Stomach (tissue), 4 donors: ENCODE data around the gene NPHP4.

Source experiments
- POLR2AphosphoS5 ChIP-seq, 3 donors: sonication (generic); formaldehyde crosslinking; IDR thresholded peaks; one replicate each; pipeline ENCODE4 v1.6.1; 2016; ENCODE audit warnings: antibody characterized with exemption in 3 of 3
- TF ChIP-seq, protein P1 (sequence below), 7 experiments: fragments of 450-650 bp in 4 of 7; fragments of 200-600 bp in 3 of 7; sonication (generic) in 3 of 7; IDR thresholded peaks; one replicate each; pipeline ENCODE4 v1.5.1; 2016 to 2019; ENCODE audit warnings: antibody characterized with exemption in 7 of 7, control low read depth in 2 of 7, mild to moderate bottlenecking in 1 of 7

DNA sequence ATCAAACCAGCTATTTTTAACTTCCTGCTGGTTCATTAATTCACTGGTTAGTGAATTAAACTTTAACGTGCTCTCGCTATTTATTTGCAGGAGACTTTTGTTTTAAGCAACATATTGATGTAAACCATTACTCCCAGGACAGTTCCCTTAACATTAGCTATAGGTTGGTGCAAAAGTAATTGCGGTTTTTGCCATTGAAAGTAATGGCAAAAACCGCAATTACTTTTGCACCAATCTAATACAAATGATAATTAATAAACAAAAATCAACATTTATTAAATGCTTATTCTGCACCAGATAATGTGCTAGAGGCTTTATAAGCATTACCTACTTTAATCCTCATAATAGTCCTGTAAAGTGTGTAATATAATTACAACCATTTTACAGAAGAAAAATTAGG, 176.5 kb downstream of the NPHP4 start:
- TF ChIP-seq, protein P1, sequence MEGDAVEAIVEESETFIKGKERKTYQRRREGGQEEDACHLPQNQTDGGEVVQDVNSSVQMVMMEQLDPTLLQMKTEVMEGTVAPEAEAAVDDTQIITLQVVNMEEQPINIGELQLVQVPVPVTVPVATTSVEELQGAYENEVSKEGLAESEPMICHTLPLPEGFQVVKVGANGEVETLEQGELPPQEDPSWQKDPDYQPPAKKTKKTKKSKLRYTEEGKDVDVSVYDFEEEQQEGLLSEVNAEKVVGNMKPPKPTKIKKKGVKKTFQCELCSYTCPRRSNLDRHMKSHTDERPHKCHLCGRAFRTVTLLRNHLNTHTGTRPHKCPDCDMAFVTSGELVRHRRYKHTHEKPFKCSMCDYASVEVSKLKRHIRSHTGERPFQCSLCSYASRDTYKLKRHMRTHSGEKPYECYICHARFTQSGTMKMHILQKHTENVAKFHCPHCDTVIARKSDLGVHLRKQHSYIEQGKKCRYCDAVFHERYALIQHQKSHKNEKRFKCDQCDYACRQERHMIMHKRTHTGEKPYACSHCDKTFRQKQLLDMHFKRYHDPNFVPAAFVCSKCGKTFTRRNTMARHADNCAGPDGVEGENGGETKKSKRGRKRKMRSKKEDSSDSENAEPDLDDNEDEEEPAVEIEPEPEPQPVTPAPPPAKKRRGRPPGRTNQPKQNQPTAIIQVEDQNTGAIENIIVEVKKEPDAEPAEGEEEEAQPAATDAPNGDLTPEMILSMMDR (IDR thresholded peaks at IDR 0.05), result no peak
- TF ChIP-seq POLR2AphosphoS5 (IDR thresholded peaks at IDR 0.05), result no peak
